Measurements from ENCODE around the gene RB1. TPM values are rescaled to one million over a fixed set of nuclear protein-coding genes. Genes with fewer than 3 reads are reported as not detected.

The RB1 gene
- total and polyA plus RNA-seq, 9 of the 15 experiments (the other 6 are each of a cell fraction or from before 2014, with no cell fraction given), result 5.0 to 23.8 (median 17.9) TPM

DNA sequence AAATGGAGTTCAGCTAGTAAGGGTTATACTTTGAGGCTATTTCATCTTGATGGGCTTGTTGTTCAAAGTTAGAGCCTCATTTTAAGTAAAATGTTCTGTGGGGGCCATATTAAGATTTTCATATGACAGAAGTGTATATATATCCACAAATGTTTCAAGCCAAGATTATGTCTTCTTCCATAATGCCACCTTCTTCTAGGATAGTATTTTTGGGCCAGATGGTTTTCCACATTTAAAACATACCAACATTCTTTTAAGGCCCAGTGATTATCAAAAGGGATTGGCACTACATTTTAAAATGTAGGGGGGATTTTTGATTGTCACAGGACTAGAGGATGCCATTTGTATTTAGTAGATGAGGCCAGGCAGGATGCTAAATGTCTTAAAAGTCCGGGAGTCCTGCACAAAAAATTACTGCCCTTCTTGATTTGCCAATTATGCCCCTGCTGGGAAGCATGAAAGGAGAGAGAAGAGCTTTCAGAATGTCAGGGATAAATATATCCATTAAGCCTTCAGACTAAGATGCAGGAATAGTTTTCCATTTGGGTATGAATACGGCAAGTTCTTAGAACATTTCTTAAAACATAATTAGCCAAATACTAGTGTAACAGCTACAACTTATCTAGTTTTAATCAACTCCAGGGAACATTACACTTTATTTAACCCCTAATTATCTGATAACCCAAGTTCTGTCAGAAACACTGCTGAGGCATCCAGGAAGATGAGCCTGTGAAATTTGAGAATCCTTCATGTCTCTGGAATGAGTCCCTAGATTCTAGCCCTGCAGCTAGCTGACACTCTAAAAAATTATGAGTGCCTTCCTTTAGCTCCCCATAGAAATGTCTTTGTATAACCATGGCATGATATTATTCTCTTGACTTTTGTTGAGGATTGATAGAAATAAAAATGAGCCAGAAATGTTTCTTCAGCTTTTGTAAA lies 36.6 kb upstream of the RB1 start (continued):
- TF ChIP-seq GTF2B (IDR thresholded peaks at IDR 0.05; ENCODE audit: extremely low read depth, insufficient read length), result no peak

GRCh38 chr13:48268019-48268418 lies 35.5 kb upstream of the RB1 start:
- in situ Hi-C loops (cut with MboI), result no loop called here
- no peaks in the 10 kb centered on the region for H3K4me1 ChIP-seq (replicated peaks in 1 of 2; ENCODE audit: control insufficient read depth in 2 of 2, insufficient read depth in 2 of 2, low read length in 2 of 2)
- DNase-seq (ENCODE audit: extremely low read depth in 1 of 4, low spot score in 3 of 4), result no peak
- no peaks in the 10 kb centered on the region for H3K36me3 ChIP-seq (ENCODE audit: control insufficient read depth, insufficient read depth, low read length)
- no peak overlapping the region for H3K27ac ChIP-seq (ENCODE audit: extremely low read depth, low read depth, low read length)
- BruUV-seq (replicated peaks), result no TSS peak
- no peaks in the 10 kb centered on the region for H3K79me2 ChIP-seq (ENCODE audit: control insufficient read depth, insufficient read depth, low read length)
- ATAC-seq, result no peak
- H2AFZ ChIP-seq (ENCODE audit: low read depth, low read length), result no peak overlapping the region
- H4K20me1 ChIP-seq (replicated peaks; ENCODE audit: control insufficient read depth, insufficient read depth, low read length), result no peaks in the 10 kb centered on the region
- no peak for FAIRE-seq
- intact Hi-C loops (cut with micrococcal nuclease), result no loop called here
- no peak overlapping the region for H3K4me3 ChIP-seq
- no peak overlapping the region for H3K9ac ChIP-seq (ENCODE audit: insufficient read depth in 1 of 2, low read depth in 2 of 2, low read length in 2 of 2)
- H3K27me3 ChIP-seq (ENCODE audit: control insufficient read depth in 2 of 2, insufficient read depth in 2 of 2, low read length in 2 of 2), result no peaks in the 10 kb centered on the region
- POLR2A ChIA-PET, result interaction anchor here (0.5 kb wide), 1 partner anchor 545 kb away, joined by 3 read pairs; no protein-coding TSS in a partner anchor
- no peaks in the 10 kb centered on the region for H3K9me1 ChIP-seq (ENCODE audit: control insufficient read depth, insufficient read depth, low read length)
- H3K9me3 ChIP-seq (replicated peaks; ENCODE audit: control insufficient read depth, insufficient read depth, low read depth, low read length), result no peaks in the 10 kb centered on the region
- CTCF ChIA-PET (ENCODE audit: low intra/inter-chr PET ratio), result no interaction called here
- 62% methylated on average over 4 of the region's 4 CpGs for WGBS (ENCODE audit: insufficient coverage, low coverage, missing lambda C conversion rate)
- H3K4me2 ChIP-seq (ENCODE audit: insufficient read depth, low read length), result no peak overlapping the region
- peak; percentile 40 for TF ChIP-seq ZNF146 (CRISPR knock-in tag; IDR thresholded peaks at IDR 0.05; ENCODE audit: unreplicated experiment)
- TF ChIP-seq POLR2H (tag; IDR thresholded peaks at IDR 0.05; ENCODE audit: low read depth), result no peak
- no peak for TF ChIP-seq ATF1 (CRISPR knock-in tag; IDR thresholded peaks at IDR 0.05)
- no peak for TF ChIP-seq ATF1 (tag; IDR thresholded peaks at IDR 0.05)
- TF ChIP-seq NFE2 (IDR thresholded peaks at IDR 0.05; ENCODE audit: low read depth), result peak; percentile 74
- TF ChIP-seq NFE2L1 (tag; IDR thresholded peaks at IDR 0.05; ENCODE audit: borderline replicate concordance, low read depth), result peak; percentile 61
- TF ChIP-seq ZNF316 (IDR thresholded peaks at IDR 0.05), result peak; percentile 92
- peak; percentile 73 for TF ChIP-seq C11orf30 (IDR thresholded peaks at IDR 0.05; ENCODE audit: low read depth)
- peak; percentile 73 for TF ChIP-seq MAFK (IDR thresholded peaks at IDR 0.05; ENCODE audit: low read length)
- peak; percentile 83 for TF ChIP-seq MAFF (IDR thresholded peaks at IDR 0.05; ENCODE audit: low read length)
- TF ChIP-seq ZNF384 (IDR thresholded peaks at IDR 0.05; ENCODE audit: low read depth, low read length), result no peak
- TF ChIP-seq MAFG (tag; conservative IDR thresholded peaks at IDR 0.05), result peak; percentile 91

Data from K562 (cell line).